Ovary (tissue), 9 donors: ENCODE data around the gene PLCL1. TPM values are rescaled to one million over a fixed set of nuclear protein-coding genes. Genes with fewer than 3 reads are reported as not detected.

Experiments used
- DNase-seq, 5 donors: peaks; one replicate each; pipeline ENCODE4 v3.0.0-alpha.2; 2019 to 2020
- H3K27ac ChIP-seq, 2 donors: fragments of 200-600 bp; one replicate each; pipeline versions ENCODE4 v1.5.1 to v1.8.0; 2019 to 2022
- H3K27me3 ChIP-seq: fragments of 200-600 bp; one replicate; pipeline ENCODE4 v1.8.0; 2022
- H3K36me3 ChIP-seq: fragments of 200-600 bp; sonication (generic); one replicate; pipeline ENCODE4 v1.5.1; 2019
- H3K4me1 ChIP-seq: one replicate; pipeline ENCODE4 v1.8.1; 2013; ENCODE audit warnings: mild to moderate bottlenecking, moderate library complexity; ENCODE audit not compliant: insufficient read depth
- H3K4me3 ChIP-seq: fragments of 200-600 bp; sonication (generic); one replicate; pipeline ENCODE4 v1.5.1; 2017
- H3K9me3 ChIP-seq, 2 donors: fragments of 200-600 bp in 1 of 2; sonication (generic) in 1 of 2; one replicate each; pipeline versions ENCODE4 v1.5.1 to v1.8.1; 2013 to 2019; ENCODE audit warnings: mild to moderate bottlenecking in 1 of 2, moderate library complexity in 1 of 2
- EP300 ChIP-seq: sonication (generic); formaldehyde crosslinking; IDR thresholded peaks from one replicate; pipeline ENCODE4 v1.6.1; 2017; ENCODE audit warnings: antibody characterized with exemption
- POLR2A ChIP-seq: fragments of 450-650 bp; IDR thresholded peaks from one replicate; pipeline ENCODE4 v1.6.1; 2017; ENCODE audit warnings: antibody characterized with exemption, mild to moderate bottlenecking, moderate library complexity
- WGBS, 3 donors: extraction: QIAGEN DNeasy Blood & Tissue Kit in 1 of 3; methylation state at CpG; one replicate each; pipeline versions ENCODE4 v1.1.5 to v1.1.7; 2013 to 2017; 5-methylcytosine and 5-hydroxymethylcytosine counted together
- intact Hi-C, 4 donors: fragments of 100-400 bp; cut with DNase I; formaldehyde crosslinking; loops; one replicate each; pipeline versions ENCODE4 v1.11.0 to v1.15.1; 2022 to 2023
- polyA plus RNA-seq, 2 donors: library from polyadenylated mRNA; stranded (reverse); fragments of 200-250 nt in 1 of 2; fragments of 350-450 nt in 1 of 2; fragmentation: Illumina TruSeq in 1 of 2; extraction: RNeasy Lipid Tissue Mini Kit (QIAGEN cat#74804) in 1 of 2; gene quantifications; one replicate each; pipeline ENCODE4 v1.2.3, GENCODE V29; 2013 to 2014
- total RNA-seq, 7 donors: library from RNA; depleted of rRNA in 2 of 7; stranded (reverse); fragments of >200 nt in 2 of 7; fragmentation: NEBNext Ultra II Directional in 3 of 7; extraction: Animal tissue kit (Norgen Biotek cat#: 25700) in 3 of 7; gene quantifications; one replicate each; pipeline versions ENCODE4 v1.1.0 to v1.2.4, GENCODE V29; 2016 to 2023
- TF ChIP-seq, protein P1 (sequence below), 3 donors: fragments of 450-650 bp in 2 of 3; fragments of 200-600 bp in 1 of 3; IDR thresholded peaks; one replicate each; pipeline versions ENCODE4 v1.5.1 to v1.8.0; 2016 to 2022; ENCODE audit warnings: antibody characterized with exemption in 3 of 3, mild to moderate bottlenecking in 1 of 3
- donor health status: DM: no; HTN: no; CAD: no; lungs with moderate emphysema.
- donor health status: DM: no; HTN: no; CAD: no.
- donor health status: Bipolar disorder and iron deficiency.
- donor health status: DM: yes; HTN: yes; CAD: no.
- donor health status: DM: no; HTN: no; CAD: no.
- donor health status: DM: yes; HTN: yes; CAD: no.

The PLCL1 gene
- total and polyA plus RNA-seq, 9 donors: 8.4 to 17.9 (median 11.1) TPM

DNA sequence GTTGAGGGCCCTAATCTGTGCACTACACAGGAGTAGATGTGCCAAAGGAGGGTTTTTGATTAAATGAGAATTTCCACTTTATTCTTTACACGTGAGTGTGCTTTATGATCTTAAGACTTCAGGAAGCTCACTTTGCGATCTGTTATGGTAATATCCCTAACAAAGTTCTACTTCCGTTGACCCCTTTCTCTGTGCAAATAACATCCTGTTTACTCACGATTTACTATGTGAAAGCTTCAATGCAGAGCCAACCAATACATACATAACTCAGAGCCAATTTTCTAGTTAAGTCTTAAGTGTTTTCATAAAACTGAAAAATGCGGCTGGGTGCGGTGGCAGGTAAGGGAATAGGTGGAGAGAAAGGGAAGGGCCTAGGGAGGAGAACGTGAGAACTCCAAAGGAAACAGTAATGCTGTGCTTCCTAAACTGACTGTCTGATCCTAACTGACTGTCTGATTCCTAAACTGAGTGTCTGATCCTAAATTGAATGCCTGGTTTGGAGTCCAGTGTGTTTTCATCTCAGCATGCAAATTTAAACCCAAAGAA lies 87.6 kb downstream of the PLCL1 start:
- H3K9me3 ChIP-seq: no peaks in the 10 kb centered on the region
- intact Hi-C loops: no loop called here
- TF ChIP-seq EP300: no peak
- TF ChIP-seq POLR2A: no peak
- TF ChIP-seq, protein P1, sequence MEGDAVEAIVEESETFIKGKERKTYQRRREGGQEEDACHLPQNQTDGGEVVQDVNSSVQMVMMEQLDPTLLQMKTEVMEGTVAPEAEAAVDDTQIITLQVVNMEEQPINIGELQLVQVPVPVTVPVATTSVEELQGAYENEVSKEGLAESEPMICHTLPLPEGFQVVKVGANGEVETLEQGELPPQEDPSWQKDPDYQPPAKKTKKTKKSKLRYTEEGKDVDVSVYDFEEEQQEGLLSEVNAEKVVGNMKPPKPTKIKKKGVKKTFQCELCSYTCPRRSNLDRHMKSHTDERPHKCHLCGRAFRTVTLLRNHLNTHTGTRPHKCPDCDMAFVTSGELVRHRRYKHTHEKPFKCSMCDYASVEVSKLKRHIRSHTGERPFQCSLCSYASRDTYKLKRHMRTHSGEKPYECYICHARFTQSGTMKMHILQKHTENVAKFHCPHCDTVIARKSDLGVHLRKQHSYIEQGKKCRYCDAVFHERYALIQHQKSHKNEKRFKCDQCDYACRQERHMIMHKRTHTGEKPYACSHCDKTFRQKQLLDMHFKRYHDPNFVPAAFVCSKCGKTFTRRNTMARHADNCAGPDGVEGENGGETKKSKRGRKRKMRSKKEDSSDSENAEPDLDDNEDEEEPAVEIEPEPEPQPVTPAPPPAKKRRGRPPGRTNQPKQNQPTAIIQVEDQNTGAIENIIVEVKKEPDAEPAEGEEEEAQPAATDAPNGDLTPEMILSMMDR (IDR thresholded peaks at IDR 0.05): no peak
- 78 to 86% (median 83%) methylated on average over 7 of the region's 7 CpGs for WGBS, 3 donors
- no peak overlapping the region for H3K27ac ChIP-seq
- H3K27me3 ChIP-seq: no peaks in the 10 kb centered on the region
- no peaks in the 10 kb centered on the region for H3K36me3 ChIP-seq
- no peak for DNase-seq
- H3K4me3 ChIP-seq: no peak overlapping the region
- H3K4me1 ChIP-seq: peaks cover 4% of the 10 kb centered on the region

GRCh38 chr2:197893403-197894177 lies 89.2 kb downstream of the PLCL1 start:
- Histone ChIP-seq H3K36me3 (no peaks in the 10 kb centered on the region), H3K4me3 (no peak overlapping the region), H3K27ac (no peak overlapping the region), H3K27me3 (no peaks in the 10 kb centered on the region), H3K9me3 (no peaks in the 10 kb centered on the region), H3K4me1 (peaks cover 4% of the 10 kb centered on the region)
- WGBS, 3 donors: 66 to 83% (median 66%) methylated on average over 6 of the region's 6 CpGs
- TF ChIP-seq POLR2A (no peak), EP300 (no peak)
- TF ChIP-seq, protein P1 (IDR thresholded peaks at IDR 0.05): no peak
- no peak for DNase-seq
- intact Hi-C loops: no loop called here

DNA sequence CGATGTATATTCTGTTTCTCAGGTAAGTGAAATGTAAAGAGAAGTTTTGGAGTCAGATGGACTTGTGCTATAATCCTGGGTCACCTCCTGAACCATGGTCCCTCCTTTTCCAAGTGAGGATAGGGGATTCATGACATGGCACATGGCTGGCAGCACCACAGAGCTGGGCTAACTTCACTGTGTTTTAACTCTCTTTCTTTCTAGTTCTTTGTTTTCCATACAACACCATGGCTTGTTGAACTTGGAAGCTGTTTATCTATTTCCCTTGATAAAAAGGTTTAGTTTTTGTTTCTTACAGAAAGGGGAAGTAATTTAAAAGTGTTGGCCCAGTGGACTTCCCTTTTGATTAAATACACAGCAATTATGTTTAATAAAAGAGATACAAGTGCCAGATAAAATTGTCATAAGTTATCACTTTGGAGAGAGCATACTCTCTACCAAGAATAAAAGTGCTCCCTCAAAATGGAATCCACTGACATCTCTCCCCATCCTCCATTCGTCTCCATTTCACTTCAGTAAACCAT lies 90.4 kb downstream of the PLCL1 start:
- no peak for DNase-seq
- Histone ChIP-seq H3K4me3 (no peak overlapping the region), H3K27ac (no peak overlapping the region), H3K4me1 (peaks cover 4% of the 10 kb centered on the region), H3K27me3 (no peaks in the 10 kb centered on the region), H3K36me3 (no peaks in the 10 kb centered on the region), H3K9me3 (no peaks in the 10 kb centered on the region)
- intact Hi-C loops: no loop called here
- TF ChIP-seq, protein P1 (IDR thresholded peaks at IDR 0.05): no peak
- no peak for TF ChIP-seq EP300
- no peak for TF ChIP-seq POLR2A
- WGBS, 3 donors: 41 to 56% (median 44%) methylated on average over 2 of the region's 2 CpGs

- TF ChIP-seq, protein P1 (IDR thresholded peaks at IDR 0.05): no peak
- no peak for DNase-seq
- intact Hi-C loops: no loop called here
These were observed 93.7 kb downstream of the PLCL1 start for GRCh38 chr2:197897960-197898678.

More at GRCh38 chr2:197897960-197898678, 93.7 kb downstream of the PLCL1 start:
- no peaks in the 10 kb centered on the region for H3K27me3 ChIP-seq
- H3K4me3 ChIP-seq: no peak overlapping the region
- no peaks in the 10 kb centered on the region for H3K4me1 ChIP-seq
- WGBS, 3 donors: 95 to 99% (median 95%) methylated on average over 4 of the region's 4 CpGs
- H3K27ac ChIP-seq: no peak overlapping the region
- no peaks in the 10 kb centered on the region for H3K9me3 ChIP-seq
- no peaks in the 10 kb centered on the region for H3K36me3 ChIP-seq
